Activated CD8-positive, alpha-beta T cell treated with anti-CD3 and anti-CD28 coated beads, Interleukin-2, amount 10 ng/mL, durations not matched to agents 7 days and 5 days (primary cell): ENCODE measurements around the gene GRID2. TPM values are rescaled to one million over a fixed set of nuclear protein-coding genes. Genes with fewer than 3 reads are reported as not detected.

Source experiments
- ATAC-seq: fragments of 150-1000 bp; cut with Tn5 transposase; one replicate; pipeline ENCODE4 v1.10.0; 2021; ENCODE audit warnings: moderate library complexity
- CTCF ChIA-PET: fragments of 350-600 bp; sonication (Branson Sonifier 250); formaldehyde crosslinking; loops from one replicate; lab custom pipeline; 2021; ENCODE audit warnings: antibody characterized with exemption; lab: Charles Lee
- POLR2A ChIA-PET: fragments of 350-600 bp; sonication (Branson Sonifier 250); formaldehyde crosslinking; loops from one replicate; lab custom pipeline; 2021; ENCODE audit warnings: antibody characterized with exemption; lab: Charles Lee
- DNase-seq: peaks from one replicate; pipeline ENCODE4 v3.0.0-alpha.2; 2020
- H3K27ac Mint-ChIP-seq: one replicate; pipeline ENCODE4 v1.8.0; 2021; ENCODE audit warnings: mild to moderate bottlenecking, mixed read lengths
- H3K27me3 Mint-ChIP-seq: one replicate; pipeline ENCODE4 v1.8.0; 2021; ENCODE audit warnings: low read depth, mixed read lengths
- H3K36me3 Mint-ChIP-seq: one replicate; pipeline ENCODE4 v1.8.0; 2021; ENCODE audit warnings: low read depth, mixed read lengths
- H3K4me1 Mint-ChIP-seq: one replicate; pipeline ENCODE4 v1.8.0; 2021; ENCODE audit warnings: low read depth, mixed read lengths
- H3K4me3 Mint-ChIP-seq: one replicate; pipeline ENCODE4 v1.8.0; 2021; ENCODE audit warnings: mild to moderate bottlenecking, mixed read lengths
- H3K9me3 Mint-ChIP-seq: one replicate; pipeline ENCODE4 v1.8.0; 2022; ENCODE audit warnings: mixed read lengths; ENCODE audit not compliant: insufficient read depth
- total RNA-seq, 2 experiments: library from RNA; stranded (reverse); gene quantifications; one replicate each; pipeline ENCODE4 v1.2.3, GENCODE V29; 2021

The GRID2 gene
- not detected for total RNA-seq

- H3K4me1 Mint-ChIP-seq: peaks cover 5% of the 10 kb centered on the region
- no peak within 1 kb of the TSS for H3K4me3 Mint-ChIP-seq
- no peaks in the 10 kb centered on the region for H3K36me3 Mint-ChIP-seq
- H3K9me3 Mint-ChIP-seq: no peaks in the 10 kb centered on the region
- POLR2A ChIA-PET: no interaction called here
- no peak within 1 kb of the TSS for H3K27ac Mint-ChIP-seq
- H3K27me3 Mint-ChIP-seq: peaks cover 30% of the 10 kb centered on the region
- CTCF ChIA-PET: no interaction called here
- DNase-seq (no peak), ATAC-seq (no peak)
Observed at GRCh38 chr4:92303621-92304027, at the start of gene GRID2. TSS of gene GRID2 (plus strand) at chr4:92303966.

- POLR2A ChIA-PET: no interaction called here
- Mint-ChIP-seq H3K9me3 (peaks cover 16% of the 10 kb centered on the region), H3K27ac (no peak overlapping the region), H3K4me3 (no peak overlapping the region), H3K4me1 (no peaks in the 10 kb centered on the region), H3K27me3 (no peaks in the 10 kb centered on the region), H3K36me3 (no peaks in the 10 kb centered on the region)
- CTCF ChIA-PET: no interaction called here
- ATAC-seq (no peak), DNase-seq (no peak)
Observed at GRCh38 chr4:92253986-92254671, 49.6 kb upstream of the GRID2 start.

GRCh38 chr4:92254767-92255442 is 48.9 kb upstream of the GRID2 start:
- Mint-ChIP-seq H3K9me3 (peaks cover 18% of the 10 kb centered on the region), H3K27ac (no peak overlapping the region), H3K4me3 (no peak overlapping the region), H3K27me3 (no peaks in the 10 kb centered on the region), H3K36me3 (no peaks in the 10 kb centered on the region), H3K4me1 (no peaks in the 10 kb centered on the region)
- no peak for ATAC-seq
- no peak for DNase-seq
- ChIA-PET POLR2A (no interaction called here), CTCF (no interaction called here)

GRCh38 chr4:92255920-92256244 is 47.9 kb upstream of the GRID2 start:
- ATAC-seq (no peak), DNase-seq (no peak)
- POLR2A ChIA-PET: no interaction called here
- H3K36me3 Mint-ChIP-seq: no peaks in the 10 kb centered on the region
- H3K27me3 Mint-ChIP-seq: no peaks in the 10 kb centered on the region
- CTCF ChIA-PET: no interaction called here
- H3K4me3 Mint-ChIP-seq: no peak overlapping the region
- no peak overlapping the region for H3K27ac Mint-ChIP-seq
- H3K4me1 Mint-ChIP-seq: no peaks in the 10 kb centered on the region
- peaks cover 20% of the 10 kb centered on the region for H3K9me3 Mint-ChIP-seq

- H3K4me1 Mint-ChIP-seq: no peaks in the 10 kb centered on the region
- H3K9me3 Mint-ChIP-seq: peaks cover 6% of the 10 kb centered on the region
- H3K27ac Mint-ChIP-seq: no peak overlapping the region
- DNase-seq (no peak), ATAC-seq (no peak)
- H3K4me3 Mint-ChIP-seq: no peak overlapping the region
- H3K27me3 Mint-ChIP-seq: no peaks in the 10 kb centered on the region
- ChIA-PET POLR2A (interaction anchor here (0.5 kb wide), 1 partner anchor 534 kb away, joined by 3 read pairs; no protein-coding TSS in a partner anchor), CTCF (no interaction called here)
- H3K36me3 Mint-ChIP-seq: no peaks in the 10 kb centered on the region
Observed at GRCh38 chr4:92257931-92258857, 45.6 kb upstream of the GRID2 start.

- Mint-ChIP-seq H3K4me1 (no peaks in the 10 kb centered on the region), H3K27me3 (no peaks in the 10 kb centered on the region), H3K27ac (no peak overlapping the region), H3K4me3 (no peak overlapping the region), H3K9me3 (peaks cover 6% of the 10 kb centered on the region), H3K36me3 (no peaks in the 10 kb centered on the region)
- DNase-seq: no peak
- ChIA-PET CTCF (no interaction called here), POLR2A (no interaction called here)
- ATAC-seq: no peak
Observed at GRCh38 chr4:92261256-92261655, 42.5 kb upstream of the GRID2 start.

GRCh38 chr4:92262371-92262770 is 41.4 kb upstream of the GRID2 start:
- ChIA-PET CTCF (no interaction called here), POLR2A (no interaction called here)

GRCh38 chr4:92263010-92263409 is 40.8 kb upstream of the GRID2 start:
- H3K27ac Mint-ChIP-seq: no peak overlapping the region
- H3K36me3 Mint-ChIP-seq: no peaks in the 10 kb centered on the region
- H3K4me1 Mint-ChIP-seq: no peaks in the 10 kb centered on the region
- no peak for DNase-seq
- no peak overlapping the region for H3K4me3 Mint-ChIP-seq
- H3K27me3 Mint-ChIP-seq: no peaks in the 10 kb centered on the region
- ChIA-PET POLR2A (no interaction called here), CTCF (no interaction called here)
- ATAC-seq: no peak
- peaks cover 4% of the 10 kb centered on the region for H3K9me3 Mint-ChIP-seq

More at GRCh38 chr4:92262371-92262770, 41.4 kb upstream of the GRID2 start:
- H3K36me3 Mint-ChIP-seq: no peaks in the 10 kb centered on the region
- DNase-seq (no peak), ATAC-seq (no peak)
- no peaks in the 10 kb centered on the region for H3K4me1 Mint-ChIP-seq
- peaks cover 6% of the 10 kb centered on the region for H3K9me3 Mint-ChIP-seq
- no peak overlapping the region for H3K4me3 Mint-ChIP-seq
- H3K27me3 Mint-ChIP-seq: no peaks in the 10 kb centered on the region
- H3K27ac Mint-ChIP-seq: no peak overlapping the region

GRCh38 chr4:92263575-92263974 is 40.2 kb upstream of the GRID2 start:
- DNase-seq (no peak), ATAC-seq (no peak)
- ChIA-PET CTCF (no interaction called here), POLR2A (no interaction called here)
- Mint-ChIP-seq H3K27ac (no peak overlapping the region), H3K27me3 (no peaks in the 10 kb centered on the region), H3K4me3 (no peak overlapping the region), H3K36me3 (no peaks in the 10 kb centered on the region), H3K9me3 (peaks cover 3% of the 10 kb centered on the region), H3K4me1 (no peaks in the 10 kb centered on the region)

- ChIA-PET POLR2A (no interaction called here), CTCF (no interaction called here)
- H3K4me1 Mint-ChIP-seq: no peaks in the 10 kb centered on the region
- DNase-seq: no peak
- peaks cover 3% of the 10 kb centered on the region for H3K9me3 Mint-ChIP-seq
- H3K27me3 Mint-ChIP-seq: no peaks in the 10 kb centered on the region
- H3K36me3 Mint-ChIP-seq: no peaks in the 10 kb centered on the region
- ATAC-seq: no peak
- no peak overlapping the region for H3K27ac Mint-ChIP-seq
- H3K4me3 Mint-ChIP-seq: no peak overlapping the region
Observed at GRCh38 chr4:92264163-92264562, 39.6 kb upstream of the GRID2 start.

GRCh38 chr4:92265021-92265420 is 38.7 kb upstream of the GRID2 start:
- ATAC-seq: no peak
- H3K9me3 Mint-ChIP-seq: peaks cover under 1% of the 10 kb centered on the region

GRCh38 chr4:92265798-92266197 is 38.0 kb upstream of the GRID2 start:
- no peak overlapping the region for H3K27ac Mint-ChIP-seq
- no peaks in the 10 kb centered on the region for H3K4me1 Mint-ChIP-seq
- POLR2A ChIA-PET: no interaction called here
- no peak for ATAC-seq
- H3K9me3 Mint-ChIP-seq: no peaks in the 10 kb centered on the region
- CTCF ChIA-PET: no interaction called here
- no peaks in the 10 kb centered on the region for H3K27me3 Mint-ChIP-seq
- no peak for DNase-seq
- H3K4me3 Mint-ChIP-seq: no peak overlapping the region
- no peaks in the 10 kb centered on the region for H3K36me3 Mint-ChIP-seq

More at GRCh38 chr4:92265021-92265420, 38.7 kb upstream of the GRID2 start:
- Mint-ChIP-seq H3K27me3 (no peaks in the 10 kb centered on the region), H3K36me3 (no peaks in the 10 kb centered on the region), H3K4me3 (no peak overlapping the region), H3K27ac (no peak overlapping the region), H3K4me1 (no peaks in the 10 kb centered on the region)
- no peak for DNase-seq
- POLR2A ChIA-PET: no interaction called here
- CTCF ChIA-PET: no interaction called here
